Esophagus mucosa (tissue), 1 donor: ENCODE data around the gene UBE2H. TPM values are rescaled to one million over a fixed set of nuclear protein-coding genes. Genes with fewer than 3 reads are reported as not detected.
"Not testable (repeated sequence)": the region's sequence is repeated elsewhere in the genome, so short reads cannot be mapped to it uniquely, and the experiment has no call there.

Experiments used
- ATAC-seq: fragments of 200-7000 bp; cut with Tn5 transposase; one replicate; pipeline ENCODE4 v1.9.1; 2020
- total RNA-seq: library from RNA; stranded (reverse); gene quantifications from one replicate; pipeline ENCODE4 v1.2.4, GENCODE V29; 2023
- donor health status: DM: yes; HTN: yes; CAD: no.

Gene UBE2H
- 98.3 TPM for total RNA-seq

GRCh38 chr7:129952653-129953560 is at the start of gene UBE2H:
TSS of gene UBE2H (minus strand) at chr7:129952960. CDS start at chr7:129952555, 405 bp downstream.
- peak; percentile 85 for ATAC-seq

GRCh38 chr7:129998446-129998845 is 45.7 kb upstream of the UBE2H start:
- ATAC-seq, result no peak

GRCh38 chr7:129997285-129997684 is 44.5 kb upstream of the UBE2H start:
- ATAC-seq, result no peak

GRCh38 chr7:129993275-129993674 is 40.5 kb upstream of the UBE2H start:
- ATAC-seq, result no peak

GRCh38 chr7:129990403-129991192 is 37.8 kb upstream of the UBE2H start:
- ATAC-seq, result no peak

- ATAC-seq, result peak; percentile 78
These were observed 36.7 kb upstream of the UBE2H start for GRCh38 chr7:129989466-129989865.

- peak; percentile 77 for ATAC-seq
These were observed 33.8 kb upstream of the UBE2H start for GRCh38 chr7:129986600-129986999.

GRCh38 chr7:129980667-129981066 is 27.9 kb upstream of the UBE2H start:
- ATAC-seq, result no peak

- ATAC-seq, result no peak
These were observed 22.5 kb upstream of the UBE2H start for GRCh38 chr7:129975309-129975708.

GRCh38 chr7:129970816-129971215 is 18.1 kb upstream of the UBE2H start:
- ATAC-seq, result peak; percentile 80

GRCh38 chr7:129969881-129970446 is 17.2 kb upstream of the UBE2H start:
- peak; percentile 96 for ATAC-seq

GRCh38 chr7:129968592-129969383 is 16.0 kb upstream of the UBE2H start:
- no peak for ATAC-seq

GRCh38 chr7:129960204-129960475 is 7.4 kb upstream of the UBE2H start:
- ATAC-seq, result not testable (repeated sequence)

GRCh38 chr7:129959471-129960203 is 6.9 kb upstream of the UBE2H start:
- peak; percentile 69 for ATAC-seq

GRCh38 chr7:129958643-129959470 is 6.1 kb upstream of the UBE2H start:
- peak; percentile 94 for ATAC-seq

- ATAC-seq, result no peak
These were observed 3.3 kb upstream of the UBE2H start for GRCh38 chr7:129955993-129956543.

GRCh38 chr7:129952086-129952652 is 591 bp downstream of the UBE2H start:
- peak; percentile 35 for ATAC-seq

- ATAC-seq, result no peak
These were observed 1.3 kb downstream of the UBE2H start for GRCh38 chr7:129951226-129952085.

GRCh38 chr7:129950933-129951225 is 1.9 kb downstream of the UBE2H start:
- no peak for ATAC-seq
